ENCODE measurements around the gene TFAP2E. TPM values are rescaled to one million over a fixed set of nuclear protein-coding genes. Genes with fewer than 3 reads are reported as not detected.

The TFAP2E gene
- total and polyA plus RNA-seq, 2 experiments from 2014 or later = 0.81 TPM; not detected in 1

DNA sequence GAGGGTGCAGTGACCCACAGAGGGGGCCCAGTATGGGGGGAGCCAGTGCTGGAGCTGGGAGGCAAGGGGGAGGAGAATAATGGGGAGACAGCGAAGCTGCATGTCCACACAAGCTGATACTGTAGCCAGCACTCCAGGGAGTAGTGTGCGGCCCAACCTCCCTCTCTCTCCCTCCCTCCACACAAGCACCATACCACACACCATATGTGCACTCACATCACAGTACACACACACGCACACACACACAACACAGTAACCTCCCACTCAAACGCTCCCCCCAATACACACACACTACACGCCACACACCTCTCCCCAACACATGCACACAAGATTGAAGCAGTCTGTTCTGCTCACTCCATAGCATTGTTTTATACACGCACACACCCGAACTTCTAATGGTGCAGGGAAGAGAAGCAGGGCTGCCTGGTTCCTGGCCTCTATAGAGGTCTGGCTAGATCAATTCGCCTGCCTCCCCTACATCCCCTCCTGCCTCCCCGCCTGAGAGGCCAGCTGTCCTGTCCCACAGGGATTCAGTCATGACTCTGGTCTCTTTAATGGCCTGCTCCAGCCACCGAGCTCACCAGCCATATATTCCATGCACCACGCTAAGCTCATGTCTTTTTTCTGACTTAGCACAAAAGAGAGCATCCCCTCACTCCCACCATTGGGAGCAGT, 11.7 kb upstream of the TFAP2E start:
- no peaks in the 10 kb centered on the region for H3K9me3 ChIP-seq (ENCODE audit: low read depth)
- H3K4me1 ChIP-seq (ENCODE audit: insufficient read depth) = no peaks in the 10 kb centered on the region
- no peak for TF ChIP-seq EZH2phosphoT487 (IDR thresholded peaks at IDR 0.05; ENCODE audit: low read depth, severe bottlenecking, unreplicated experiment)
- no peak for TF ChIP-seq EZH2 (IDR thresholded peaks at IDR 0.05; ENCODE audit: borderline replicate concordance)
- TF ChIP-seq, protein P1, sequence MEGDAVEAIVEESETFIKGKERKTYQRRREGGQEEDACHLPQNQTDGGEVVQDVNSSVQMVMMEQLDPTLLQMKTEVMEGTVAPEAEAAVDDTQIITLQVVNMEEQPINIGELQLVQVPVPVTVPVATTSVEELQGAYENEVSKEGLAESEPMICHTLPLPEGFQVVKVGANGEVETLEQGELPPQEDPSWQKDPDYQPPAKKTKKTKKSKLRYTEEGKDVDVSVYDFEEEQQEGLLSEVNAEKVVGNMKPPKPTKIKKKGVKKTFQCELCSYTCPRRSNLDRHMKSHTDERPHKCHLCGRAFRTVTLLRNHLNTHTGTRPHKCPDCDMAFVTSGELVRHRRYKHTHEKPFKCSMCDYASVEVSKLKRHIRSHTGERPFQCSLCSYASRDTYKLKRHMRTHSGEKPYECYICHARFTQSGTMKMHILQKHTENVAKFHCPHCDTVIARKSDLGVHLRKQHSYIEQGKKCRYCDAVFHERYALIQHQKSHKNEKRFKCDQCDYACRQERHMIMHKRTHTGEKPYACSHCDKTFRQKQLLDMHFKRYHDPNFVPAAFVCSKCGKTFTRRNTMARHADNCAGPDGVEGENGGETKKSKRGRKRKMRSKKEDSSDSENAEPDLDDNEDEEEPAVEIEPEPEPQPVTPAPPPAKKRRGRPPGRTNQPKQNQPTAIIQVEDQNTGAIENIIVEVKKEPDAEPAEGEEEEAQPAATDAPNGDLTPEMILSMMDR (IDR thresholded peaks at IDR 0.05; ENCODE audit: poor library complexity) = no peak
- H3K4me3 ChIP-seq = no peak overlapping the region
- no peak for DNase-seq (ENCODE audit: low spot score)
- H3K9me2 ChIP-seq (replicated peaks; ENCODE audit: insufficient read depth) = no peaks in the 10 kb centered on the region
- H3K27ac ChIP-seq = no peak overlapping the region
- no peak overlapping the region for H3K4me2 ChIP-seq
- no peaks in the 10 kb centered on the region for H3K27me3 ChIP-seq
- H2AFZ ChIP-seq = no peak overlapping the region
- H3K36me3 ChIP-seq (replicated peaks; ENCODE audit: insufficient read depth, low read depth) = no peaks in the 10 kb centered on the region
- no peaks in the 10 kb centered on the region for H4K20me1 ChIP-seq (ENCODE audit: insufficient read depth, poor library complexity, severe bottlenecking)
- WGBS (ENCODE audit: low lambda C conversion rate, missing lambda C conversion rate) = 93% methylated on average over 11 of the region's 11 CpGs
- peaks cover 5% of the 10 kb centered on the region for H3K79me2 ChIP-seq

DNA sequence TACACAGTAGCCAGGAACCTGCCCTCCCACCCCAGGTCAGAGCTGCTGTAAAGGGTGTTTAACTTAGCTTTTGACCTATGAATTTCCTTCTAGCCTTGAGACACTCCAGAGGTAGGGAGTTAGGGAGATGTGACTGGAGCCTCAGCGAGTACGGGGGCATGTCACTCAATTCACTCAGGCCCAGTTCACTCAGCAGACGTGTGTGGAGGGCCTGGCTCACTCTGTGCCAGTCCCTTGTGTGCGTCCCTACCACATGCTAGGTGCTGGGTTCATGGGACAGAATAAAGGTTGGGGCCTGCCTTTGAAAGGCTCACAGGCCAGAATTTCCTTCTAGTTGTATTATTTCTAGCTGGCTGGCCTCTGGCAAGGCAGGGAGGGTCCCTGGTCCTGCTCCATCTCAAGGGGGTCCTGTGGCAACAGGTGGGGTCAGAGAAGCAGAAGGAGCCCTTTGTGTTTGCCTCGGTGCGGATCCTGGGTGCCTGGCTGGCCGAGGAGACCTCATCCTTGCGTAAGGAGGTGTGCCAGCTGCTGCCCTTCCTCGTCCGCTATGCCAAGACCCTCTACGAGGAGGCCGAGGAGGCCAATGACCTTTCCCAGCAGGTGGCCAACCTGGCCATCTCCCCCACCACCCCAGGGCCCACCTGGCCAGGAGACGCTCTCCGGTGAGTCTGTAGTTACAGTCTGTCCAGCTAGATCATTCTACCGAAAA, 11.0 kb upstream of the TFAP2E start:
- Histone ChIP-seq H3K4me2 (no peak overlapping the region), H3K36me3 (replicated peaks; ENCODE audit: insufficient read depth, low read depth) (no peaks in the 10 kb centered on the region), H3K27me3 (no peaks in the 10 kb centered on the region), H3K79me2 (no peaks in the 10 kb centered on the region), H3K4me3 (no peak overlapping the region), H2AFZ (no peak overlapping the region), H3K9me3 (ENCODE audit: low read depth) (no peaks in the 10 kb centered on the region), H3K9me2 (replicated peaks; ENCODE audit: insufficient read depth) (no peaks in the 10 kb centered on the region), H4K20me1 (ENCODE audit: insufficient read depth, poor library complexity, severe bottlenecking) (no peaks in the 10 kb centered on the region), H3K27ac (no peak overlapping the region), H3K4me1 (ENCODE audit: insufficient read depth) (no peaks in the 10 kb centered on the region)
- TF ChIP-seq, protein P1 (IDR thresholded peaks at IDR 0.05; ENCODE audit: poor library complexity) = no peak
- TF ChIP-seq EZH2phosphoT487 (IDR thresholded peaks at IDR 0.05; ENCODE audit: low read depth, severe bottlenecking, unreplicated experiment) (no peak), EZH2 (IDR thresholded peaks at IDR 0.05; ENCODE audit: borderline replicate concordance) (no peak)
- WGBS (ENCODE audit: low lambda C conversion rate, missing lambda C conversion rate) = 96% methylated on average over 15 of the region's 15 CpGs
- no peak for DNase-seq (ENCODE audit: low spot score)

- Histone ChIP-seq H3K9me2 (replicated peaks; ENCODE audit: insufficient read depth) (no peaks in the 10 kb centered on the region), H3K27me3 (no peaks in the 10 kb centered on the region), H3K27ac (no peak overlapping the region), H3K4me2 (no peak overlapping the region), H4K20me1 (ENCODE audit: insufficient read depth, poor library complexity, severe bottlenecking) (no peaks in the 10 kb centered on the region), H3K4me1 (ENCODE audit: insufficient read depth) (no peaks in the 10 kb centered on the region), H3K4me3 (no peak overlapping the region), H3K79me2 (no peaks in the 10 kb centered on the region), H2AFZ (no peak overlapping the region), H3K36me3 (replicated peaks; ENCODE audit: insufficient read depth, low read depth) (no peaks in the 10 kb centered on the region), H3K9me3 (ENCODE audit: low read depth) (no peaks in the 10 kb centered on the region)
- WGBS (ENCODE audit: low lambda C conversion rate, missing lambda C conversion rate) = 82% methylated on average over 12 of the region's 12 CpGs
- TF ChIP-seq EZH2phosphoT487 (IDR thresholded peaks at IDR 0.05; ENCODE audit: low read depth, severe bottlenecking, unreplicated experiment) = no peak
- TF ChIP-seq EZH2 (IDR thresholded peaks at IDR 0.05; ENCODE audit: borderline replicate concordance) = no peak
- TF ChIP-seq, protein P1 (IDR thresholded peaks at IDR 0.05; ENCODE audit: poor library complexity) = no peak
- no peak for DNase-seq (ENCODE audit: low spot score)
Measured at GRCh38 chr1:35563166-35563565, 9.9 kb upstream of the TFAP2E start.
